GM21381 (cell line): ENCODE results near the gene PPP2R1B.

ENCODE experiments used
- ATAC-seq: cut with Tn5 transposase; IDR thresholded peaks from one replicate; pipeline ENCODE4 v1.9.1; 2021; ENCODE audit warnings: mild to moderate bottlenecking, moderate library complexity; ENCODE audit not compliant: unreplicated experiment

The PPP2R1B gene

GRCh38 chr11:111749646-111750045 is 16.5 kb downstream of the PPP2R1B start:
- ATAC-seq, result no peak

GRCh38 chr11:111748035-111748804 is 18.0 kb downstream of the PPP2R1B start:
- ATAC-seq, result no peak

GRCh38 chr11:111745719-111746504 is 20.3 kb downstream of the PPP2R1B start:
- no peak for ATAC-seq

- no peak for ATAC-seq
Measured at GRCh38 chr11:111743700-111744099, 22.5 kb downstream of the PPP2R1B start.

- no peak for ATAC-seq
Measured at GRCh38 chr11:111741751-111742150, 24.4 kb downstream of the PPP2R1B start.

- ATAC-seq, result no peak
Measured at GRCh38 chr11:111739299-111739698, 26.9 kb downstream of the PPP2R1B start.

- no peak for ATAC-seq
Measured at GRCh38 chr11:111737444-111738210, 28.6 kb downstream of the PPP2R1B start.

- no peak for ATAC-seq
Measured at GRCh38 chr11:111736621-111737443, 29.4 kb downstream of the PPP2R1B start.

GRCh38 chr11:111736181-111736590 is 30.0 kb downstream of the PPP2R1B start:
- ATAC-seq, result no peak

- no peak for ATAC-seq
Measured at GRCh38 chr11:111735262-111736116, 30.7 kb downstream of the PPP2R1B start.

- ATAC-seq, result no peak
Measured at GRCh38 chr11:111734954-111735261, 31.3 kb downstream of the PPP2R1B start.

- no peak for ATAC-seq
Measured at GRCh38 chr11:111734101-111734953, 31.9 kb downstream of the PPP2R1B start.

- no peak for ATAC-seq
Measured at GRCh38 chr11:111733611-111734088, 32.5 kb downstream of the PPP2R1B start.

GRCh38 chr11:111733016-111733415 is 33.2 kb downstream of the PPP2R1B start:
- ATAC-seq, result no peak

- no peak for ATAC-seq
Measured at GRCh38 chr11:111731821-111732220, 34.4 kb downstream of the PPP2R1B start.

GRCh38 chr11:111730871-111731591 is 35.2 kb downstream of the PPP2R1B start:
- no peak for ATAC-seq

GRCh38 chr11:111729831-111730311 is 36.3 kb downstream of the PPP2R1B start:
- no peak for ATAC-seq
